Epithelial cell of prostate (primary cell): ENCODE measurements around the gene CIRBP.

Source experiments
- DNase-seq: peaks from one replicate; pipeline ENCODE4 v3.0.0-alpha.2; 2011; ENCODE audit warnings: low read depth, low spot score
- H3K27ac ChIP-seq: fragments of 450-650 bp; 2 replicates; pipeline ENCODE4 v1.5.1; 2017; ENCODE audit warnings: mild to moderate bottlenecking

The CIRBP gene

DNA sequence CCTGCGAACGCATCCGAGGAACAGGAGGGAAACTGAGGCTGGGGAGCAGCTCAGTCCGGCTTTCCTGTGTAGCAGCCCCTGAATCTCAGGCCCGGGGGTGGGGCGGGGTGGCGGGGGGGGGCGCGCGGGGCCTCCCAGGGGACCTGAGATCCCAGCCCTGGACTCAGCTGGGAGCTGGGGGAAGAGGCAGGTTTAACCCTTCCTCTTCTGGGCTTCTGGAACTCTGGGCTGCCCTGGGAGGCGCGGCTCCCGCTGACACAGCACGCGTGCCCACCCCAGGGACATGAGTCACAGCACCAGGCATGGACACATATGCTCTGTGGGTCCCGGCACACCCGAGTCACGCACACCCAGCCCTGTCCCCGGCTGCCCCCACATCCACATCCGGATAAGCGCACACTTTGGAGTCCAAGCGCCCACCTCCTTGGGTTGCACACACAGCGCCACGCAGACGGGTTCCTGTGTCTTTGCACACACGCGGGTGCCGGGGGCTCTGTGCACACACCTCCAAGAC lies 3.5 kb upstream of the CIRBP start:
- no peak for DNase-seq
- peak overlapping the region; percentile 99 for H3K27ac ChIP-seq

DNA sequence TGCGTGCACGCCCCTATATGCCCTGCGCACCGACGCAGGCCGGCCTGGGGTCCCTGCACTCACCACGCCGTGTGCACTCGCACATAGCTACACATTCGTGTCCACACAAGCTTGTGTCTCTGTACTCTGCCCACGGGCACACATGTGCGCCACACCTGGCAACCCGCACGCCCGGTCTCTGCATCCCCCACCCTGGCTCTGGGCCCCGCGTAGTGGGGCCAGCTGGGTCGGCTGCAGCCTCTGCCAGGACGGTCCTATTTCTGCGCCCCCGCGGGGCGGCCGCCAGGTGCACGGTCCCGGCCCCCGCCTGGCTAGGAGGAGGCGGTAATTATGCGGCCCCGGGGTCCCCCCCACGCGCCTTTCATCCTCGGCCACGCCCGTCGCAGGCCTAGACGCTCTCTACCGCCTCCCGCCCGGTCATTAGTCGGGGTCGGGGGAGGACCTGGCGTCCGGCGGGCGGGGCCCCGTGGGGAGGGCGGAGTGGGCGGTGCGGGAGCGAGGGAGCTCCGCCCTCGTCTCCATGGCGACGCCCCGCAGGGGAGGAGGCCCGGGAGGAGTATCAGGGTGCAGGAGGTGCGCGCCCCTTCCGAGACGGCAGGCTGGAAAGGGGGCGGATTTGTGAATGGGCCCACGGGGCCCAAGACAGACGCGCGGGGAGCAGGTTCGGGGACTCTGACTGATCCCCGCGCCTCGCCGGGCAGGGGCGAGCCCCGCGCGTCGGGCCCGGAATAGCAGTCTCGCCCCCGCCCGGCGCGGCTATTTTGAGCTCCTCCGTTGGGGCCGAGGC lies 2.8 kb upstream of the CIRBP start:
- peak overlapping the region; percentile 99 for H3K27ac ChIP-seq
- no peak for DNase-seq

DNA sequence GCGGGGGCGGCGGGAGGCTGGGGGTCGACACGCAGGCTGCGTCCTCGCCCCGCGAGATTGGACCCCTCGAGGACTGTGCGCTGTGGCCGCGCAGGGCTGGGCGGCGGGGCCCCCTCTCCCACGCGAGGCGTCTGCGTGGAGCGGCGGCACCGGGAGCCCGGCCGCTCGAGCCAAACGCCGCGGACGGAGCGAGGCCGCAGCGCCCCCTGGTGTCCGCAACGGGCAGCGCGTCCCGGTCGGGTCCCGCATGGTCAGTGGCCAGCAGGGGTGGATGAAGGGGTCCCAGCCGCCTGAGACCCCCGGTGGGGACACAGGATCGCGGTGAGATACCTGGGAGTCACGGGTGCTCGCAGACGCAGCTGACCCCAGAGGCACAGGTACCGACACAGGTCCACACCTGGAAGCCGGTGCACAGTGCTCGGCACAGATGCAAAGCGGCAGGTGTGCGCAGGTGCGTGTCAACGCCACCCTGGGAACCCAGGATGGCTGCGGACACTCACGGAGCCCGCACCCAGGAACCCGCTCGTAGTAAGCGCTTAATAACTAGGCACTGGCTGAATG lies 2.1 kb upstream of the CIRBP start:
- H3K27ac ChIP-seq: peak overlapping the region; percentile 99
- DNase-seq: no peak

GRCh38 chr19:1267477-1268225 lies 1.5 kb upstream of the CIRBP start:
- peak overlapping the region; percentile 99 for H3K27ac ChIP-seq
- DNase-seq: no peak

DNA sequence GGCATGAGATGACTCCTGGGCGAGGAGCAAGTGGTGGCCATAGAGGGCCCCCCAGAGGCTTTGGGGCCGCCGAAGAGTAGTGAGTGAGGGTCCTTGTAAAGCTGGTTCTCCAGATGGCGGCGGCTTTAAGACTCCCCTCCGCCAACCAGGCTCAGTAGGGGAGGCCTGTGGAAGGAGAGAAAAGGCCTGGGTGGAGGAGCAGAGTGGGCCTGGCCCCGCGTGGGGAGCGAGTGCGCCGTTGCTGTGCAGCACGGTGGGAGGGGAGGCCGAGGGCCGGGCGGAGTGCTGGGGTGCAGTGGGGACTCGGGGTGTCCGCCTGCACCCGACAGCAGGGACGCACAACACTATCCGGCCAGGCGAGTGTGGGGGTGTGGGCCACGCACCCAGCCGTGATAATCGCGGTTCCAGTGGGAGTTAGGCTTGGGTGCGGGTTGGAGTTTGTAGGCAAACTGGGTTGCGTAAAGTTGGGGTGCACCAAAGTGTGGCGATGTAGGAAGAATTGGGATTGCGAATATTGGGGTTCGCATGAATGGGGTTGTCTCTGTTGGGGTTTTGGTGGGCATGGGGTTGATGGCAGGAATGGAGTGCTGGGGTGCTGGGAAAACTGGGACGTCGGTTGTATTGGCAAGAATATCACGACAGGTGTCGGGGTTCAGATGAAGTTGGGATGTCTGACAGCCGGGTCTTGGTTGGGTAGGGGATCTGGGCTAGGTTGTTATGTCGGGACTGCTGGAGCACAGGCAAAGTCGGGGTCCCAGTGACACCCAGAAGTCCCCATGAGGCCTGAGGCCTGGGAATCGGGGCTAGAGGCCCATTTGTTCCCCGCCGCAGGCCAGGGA lies 687 bp upstream of the CIRBP start:
- DNase-seq: no peak
- peak overlapping the region; percentile 99 for H3K27ac ChIP-seq

GRCh38 chr19:1269478-1270212 lies 513 bp downstream of the CIRBP start:
- no peak for DNase-seq
- H3K27ac ChIP-seq: peak overlapping the region; percentile 99

DNA sequence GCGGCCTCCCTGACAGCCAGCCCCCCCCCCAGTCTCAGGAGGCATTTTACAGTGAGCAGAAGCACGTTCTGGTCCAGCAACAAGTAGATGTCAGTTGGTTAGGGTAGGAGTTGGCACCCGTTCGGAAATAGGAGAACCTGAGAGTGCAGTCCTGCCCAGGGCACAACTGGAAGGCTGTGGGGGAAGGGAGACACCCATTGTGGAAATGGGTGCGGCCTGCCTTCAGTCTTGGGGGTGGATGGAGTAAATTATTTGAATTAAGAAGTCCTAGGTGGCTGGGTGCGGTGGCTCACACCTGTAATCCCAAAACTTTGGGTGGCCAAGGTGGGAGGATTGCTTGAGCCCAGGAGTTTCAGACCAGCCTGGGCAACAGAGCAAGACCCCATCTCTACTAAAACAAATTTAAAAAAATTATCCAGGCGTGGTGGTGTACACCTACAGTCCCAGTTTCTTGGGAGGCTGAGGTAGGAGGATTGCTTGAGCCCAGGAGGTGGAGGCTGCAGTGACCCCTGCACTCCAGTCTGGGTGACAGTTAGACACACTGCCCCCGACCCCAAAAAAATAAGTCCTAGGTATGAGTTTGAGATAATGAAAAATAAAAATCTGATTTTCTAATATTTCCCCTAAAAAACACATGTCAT lies 1.2 kb downstream of the CIRBP start:
- no peak for DNase-seq
- peak overlapping the region; percentile 99 for H3K27ac ChIP-seq

- DNase-seq: no peak
- H3K27ac ChIP-seq: peak overlapping the region; percentile 99
Observed at GRCh38 chr19:1270854-1271527, 1.9 kb downstream of the CIRBP start.

DNA sequence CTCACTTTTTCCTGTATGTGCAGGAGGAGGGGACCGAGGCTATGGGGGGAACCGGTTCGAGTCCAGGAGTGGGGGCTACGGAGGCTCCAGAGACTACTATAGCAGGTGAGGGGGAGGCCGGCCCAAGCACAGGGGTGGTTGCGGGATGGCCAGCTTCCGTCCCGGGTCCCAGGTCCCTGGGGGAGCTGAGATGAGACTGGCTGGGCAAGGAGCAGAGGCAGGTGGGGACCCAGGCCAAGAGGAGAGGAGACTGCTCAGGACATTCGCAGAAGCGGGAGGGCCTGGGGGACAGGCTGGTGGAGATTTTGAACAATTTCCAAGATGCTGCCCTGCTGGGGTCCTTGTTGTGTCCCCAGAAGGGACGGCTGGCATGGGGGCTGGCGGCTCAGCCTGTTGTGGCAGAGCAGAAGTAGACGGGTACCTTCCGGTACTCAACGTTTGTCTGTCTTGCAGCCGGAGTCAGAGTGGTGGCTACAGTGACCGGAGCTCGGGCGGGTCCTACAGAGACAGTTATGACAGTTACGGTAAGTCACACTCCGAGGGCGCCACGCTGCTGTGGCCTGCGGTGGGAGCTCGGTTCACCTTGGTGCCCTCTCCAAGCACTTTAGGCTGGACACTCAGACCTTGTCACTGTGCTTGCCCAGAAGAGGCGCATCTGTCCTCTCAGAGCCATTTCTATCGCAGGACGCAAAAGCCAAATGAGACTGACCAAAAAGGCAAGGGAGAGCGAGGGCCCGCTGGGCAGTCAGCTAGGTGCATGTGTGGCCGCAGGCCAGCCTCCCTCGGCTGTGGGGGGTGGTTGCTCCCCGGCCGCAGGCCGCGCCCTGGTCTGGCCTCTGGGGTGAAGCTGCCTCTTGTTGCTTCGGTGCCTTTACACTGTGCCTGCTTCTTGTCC lies 2.6 kb downstream of the CIRBP start:
- no peak for DNase-seq
- H3K27ac ChIP-seq: peak overlapping the region; percentile 99

GRCh38 chr19:1272423-1273262 lies 3.5 kb downstream of the CIRBP start:
- peak overlapping the region; percentile 99 for H3K27ac ChIP-seq
- DNase-seq: no peak

DNA sequence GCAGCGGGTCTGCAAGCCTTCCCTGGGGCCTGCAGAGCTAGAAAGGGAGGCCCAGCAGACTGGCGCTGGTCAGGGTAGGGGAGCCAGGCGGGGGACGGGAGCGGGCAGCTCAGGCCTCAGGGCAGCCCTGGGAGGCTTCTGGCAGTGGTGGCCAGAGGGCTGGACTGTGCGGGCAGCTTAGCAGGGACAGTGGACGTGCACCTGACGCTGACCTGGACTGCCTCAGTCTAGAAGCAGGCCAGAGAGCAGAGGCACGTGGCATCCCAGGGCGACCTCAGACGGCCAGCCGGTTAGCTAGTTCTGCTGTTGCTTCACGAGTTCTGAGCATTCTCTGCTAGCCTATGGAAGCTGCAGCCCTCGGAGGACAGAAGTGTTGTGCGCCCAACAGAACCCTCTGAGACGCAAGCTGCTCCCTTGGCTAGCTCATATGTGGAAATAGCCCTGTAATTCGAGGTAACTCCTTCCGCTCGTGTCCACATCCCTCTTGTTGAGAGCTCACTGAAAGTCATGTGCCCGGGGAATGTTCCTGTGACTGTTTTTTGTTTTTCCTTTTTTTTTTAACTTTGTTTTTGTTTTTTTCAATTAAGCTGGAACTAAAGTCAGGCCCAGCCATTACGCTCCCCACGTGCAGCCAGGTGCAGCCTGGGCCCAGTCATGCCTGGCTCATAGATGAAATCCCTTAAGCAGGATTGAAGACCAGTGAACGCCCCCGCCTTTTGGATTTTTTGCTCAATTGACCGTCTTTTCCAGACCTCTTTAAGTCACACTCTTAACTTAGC lies 4.3 kb downstream of the CIRBP start:
- no peak for DNase-seq
- H3K27ac ChIP-seq: peak overlapping the region; percentile 92

DNA sequence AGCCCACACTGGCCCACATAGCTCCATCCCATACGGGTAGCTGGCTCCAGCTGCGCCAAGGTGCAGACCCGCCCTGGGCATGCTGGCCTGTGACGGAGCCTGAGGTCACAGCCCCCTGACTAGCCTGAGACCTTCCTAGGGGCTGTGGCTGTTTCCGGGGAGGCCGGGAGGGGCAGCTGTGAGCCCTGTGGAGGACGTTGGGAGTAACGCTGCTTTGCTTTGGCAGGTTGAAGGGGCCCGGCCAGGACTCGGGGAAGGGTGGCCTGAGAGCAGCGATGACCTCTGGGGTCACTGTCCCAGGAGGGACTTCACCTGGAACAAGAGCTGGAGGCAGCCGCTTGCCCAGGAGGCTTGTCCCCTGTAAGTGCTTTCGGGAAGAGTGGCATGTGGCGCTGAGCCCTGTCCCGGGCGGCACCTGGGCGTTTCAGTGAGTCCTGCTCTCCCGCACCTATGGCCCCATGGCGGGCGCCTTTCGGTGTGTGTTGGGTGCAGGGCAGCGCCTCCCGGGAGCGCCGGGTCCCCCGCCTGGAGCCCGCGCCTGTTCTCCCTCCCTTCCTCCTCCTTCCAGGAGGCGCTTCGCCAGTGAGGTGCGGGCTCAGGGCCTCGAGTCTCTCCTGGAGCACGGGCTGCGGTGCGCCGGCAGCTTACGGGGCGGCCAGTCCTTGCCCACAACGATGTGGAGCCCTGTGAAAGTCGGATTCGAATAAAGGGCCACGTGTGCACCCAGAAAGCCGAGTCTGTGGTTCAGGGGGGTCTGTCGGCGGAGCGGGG lies 5.1 kb downstream of the CIRBP start:
- DNase-seq: no peak
- peak overlapping the region; percentile 92 for H3K27ac ChIP-seq

DNA sequence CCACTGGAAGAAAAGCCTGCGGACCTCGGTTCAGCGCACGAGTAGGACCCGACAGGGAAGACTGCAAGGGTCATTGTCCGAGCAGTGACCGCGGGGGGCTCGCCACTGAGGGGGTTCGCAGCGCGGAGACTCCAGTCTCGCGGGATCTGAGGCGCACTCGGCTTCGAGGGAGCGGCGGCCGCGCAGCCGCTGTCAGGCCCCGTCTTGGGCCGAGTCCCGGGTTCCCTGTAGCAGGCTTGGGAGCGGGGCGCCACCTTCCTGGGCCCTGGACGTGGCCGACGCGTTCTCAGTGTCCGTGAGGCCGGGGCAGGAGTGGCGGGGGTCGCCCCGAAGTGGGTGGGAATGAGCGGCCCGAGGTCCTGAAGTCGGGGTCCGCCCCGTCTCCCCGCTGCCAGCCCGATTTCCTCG lies 5.7 kb downstream of the CIRBP start:
- H3K27ac ChIP-seq: peak overlapping the region; percentile 92
- DNase-seq: no peak

DNA sequence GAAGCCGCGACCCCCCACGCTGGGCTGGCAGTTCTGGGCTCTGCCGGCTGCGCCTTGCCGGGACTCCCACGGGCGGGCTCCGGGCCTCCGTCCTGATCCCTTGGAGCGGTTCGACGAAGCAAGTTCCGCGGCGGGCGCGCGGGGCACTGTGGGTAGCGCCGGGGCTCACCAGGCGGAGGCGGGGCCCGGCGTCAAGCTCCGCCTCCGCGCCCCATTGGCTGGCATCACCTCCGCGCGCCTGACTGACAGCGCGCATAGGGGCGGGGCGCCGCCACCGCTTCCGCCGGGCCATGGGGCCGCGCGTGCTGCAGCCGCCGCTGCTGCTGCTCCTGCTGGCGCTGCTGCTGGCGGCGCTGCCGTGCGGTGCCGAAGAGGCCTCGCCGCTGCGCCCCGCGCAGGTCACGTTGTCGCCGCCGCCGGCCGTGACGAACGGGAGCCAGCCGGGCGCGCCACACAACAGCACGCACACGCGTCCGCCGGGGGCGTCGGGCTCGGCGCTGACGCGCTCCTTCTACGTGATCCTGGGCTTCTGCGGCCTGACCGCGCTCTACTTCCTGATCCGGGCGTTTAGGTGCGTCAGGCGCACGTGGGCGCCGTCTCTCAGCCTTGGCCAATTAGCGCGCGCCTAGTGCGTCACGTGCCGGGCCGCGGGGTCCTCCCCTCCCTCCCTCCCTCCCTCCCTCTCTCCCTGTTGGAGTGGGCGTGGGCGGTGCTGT lies 6.3 kb downstream of the CIRBP start, which contains the start of gene FAM174C:
Gene FAM174C, plus strand, starts transcription at position 271 of the 716 bp plus-strand sequence. Its CDS starts 20 bp downstream, at position 291.
- peak; percentile 93 for DNase-seq
- H3K27ac ChIP-seq: peak within 1 kb of the TSS; percentile 92
